ENCODE results near the gene APOBEC3G. TPM values are rescaled to one million over a fixed set of nuclear protein-coding genes. Genes with fewer than 3 reads are reported as not detected.
A peak's percentile ranks its signal among the peaks of the same experiment; 100 is the strongest.
"Not testable (repeated sequence)": the region's sequence is repeated elsewhere in the genome, so short reads cannot be mapped to it uniquely, and the experiment has no call there.

Gene APOBEC3G
- polyA plus RNA-seq, 1 donor from 2014 or later = 90.7 TPM

DNA sequence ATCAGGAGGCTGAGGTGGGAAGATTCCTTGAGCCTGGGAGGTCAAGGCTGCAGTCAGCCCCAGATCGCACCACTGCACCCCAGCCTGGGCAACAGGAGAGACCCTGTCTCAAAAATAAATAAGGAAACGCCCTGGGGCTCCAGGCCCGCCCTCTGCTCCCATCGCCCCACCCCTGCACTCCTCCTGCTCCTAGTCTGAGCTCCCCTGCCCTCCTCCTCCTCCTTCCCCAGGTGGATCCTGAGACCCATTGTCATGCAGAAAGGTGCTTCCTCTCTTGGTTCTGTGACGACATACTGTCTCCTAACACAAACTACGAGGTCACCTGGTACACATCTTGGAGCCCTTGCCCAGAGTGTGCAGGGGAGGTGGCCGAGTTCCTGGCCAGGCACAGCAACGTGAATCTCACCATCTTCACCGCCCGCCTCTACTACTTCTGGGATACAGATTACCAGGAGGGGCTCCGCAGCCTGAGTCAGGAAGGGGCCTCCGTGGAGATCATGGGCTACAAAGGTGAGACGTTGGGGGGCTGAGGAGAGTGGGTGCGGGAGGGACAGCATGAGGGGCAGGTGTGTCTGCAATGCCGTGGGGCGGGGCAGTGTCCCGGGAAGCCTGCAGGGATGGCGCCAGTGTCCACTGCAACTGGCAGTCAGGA, 25.1 kb upstream of the APOBEC3G start:
- H3K4me3 Mint-ChIP-seq, H3K27ac Mint-ChIP-seq, H3K36me3 Mint-ChIP-seq, H3K27me3 Mint-ChIP-seq, H3K9me3 Mint-ChIP-seq: not testable (repeated sequence)
- peaks cover 10 to 18% (median 12%) of the 10 kb centered on the region in 3 donors for H3K4me1 Mint-ChIP-seq

GRCh38 chr22:39055658-39056057, 21.4 kb upstream of the APOBEC3G start:
- Mint-ChIP-seq H3K27ac (no peak overlapping the region), H3K27me3 (no peaks in the 10 kb centered on the region), H3K4me1 (peaks cover 6 to 12% (median 10%) of the 10 kb centered on the region in 3 donors), H3K4me3 (no peak overlapping the region), H3K36me3 (peaks cover 2% of the 10 kb centered on the region), H3K9me3 (no peaks in the 10 kb centered on the region)

GRCh38 chr22:39061290-39061689, 15.8 kb upstream of the APOBEC3G start:
- H3K27me3 Mint-ChIP-seq, H3K36me3 Mint-ChIP-seq, H3K27ac Mint-ChIP-seq, H3K4me3 Mint-ChIP-seq, H3K9me3 Mint-ChIP-seq: not testable (repeated sequence)
- H3K4me1 Mint-ChIP-seq = peaks cover 11 to 16% (median 15%) of the 10 kb centered on the region in 3 donors

- H3K4me1 Mint-ChIP-seq = peaks cover 11 to 16% (median 15%) of the 10 kb centered on the region in 3 donors
- H3K27ac Mint-ChIP-seq, H3K9me3 Mint-ChIP-seq, H3K36me3 Mint-ChIP-seq, H3K27me3 Mint-ChIP-seq, H3K4me3 Mint-ChIP-seq: not testable (repeated sequence)
These were observed 15.1 kb upstream of the APOBEC3G start for GRCh38 chr22:39061951-39062350.

- Mint-ChIP-seq H3K4me3 (peak overlapping the region in 3 of 4 donors; percentile 51 to 93 (median 89)), H3K4me1 (peaks cover 15 to 24% (median 18%) of the 10 kb centered on the region in 3 donors)
- H3K36me3 Mint-ChIP-seq, H3K27ac Mint-ChIP-seq, H3K9me3 Mint-ChIP-seq, H3K27me3 Mint-ChIP-seq: not testable (repeated sequence)
These were observed 13.2 kb upstream of the APOBEC3G start for GRCh38 chr22:39063904-39064303.

DNA sequence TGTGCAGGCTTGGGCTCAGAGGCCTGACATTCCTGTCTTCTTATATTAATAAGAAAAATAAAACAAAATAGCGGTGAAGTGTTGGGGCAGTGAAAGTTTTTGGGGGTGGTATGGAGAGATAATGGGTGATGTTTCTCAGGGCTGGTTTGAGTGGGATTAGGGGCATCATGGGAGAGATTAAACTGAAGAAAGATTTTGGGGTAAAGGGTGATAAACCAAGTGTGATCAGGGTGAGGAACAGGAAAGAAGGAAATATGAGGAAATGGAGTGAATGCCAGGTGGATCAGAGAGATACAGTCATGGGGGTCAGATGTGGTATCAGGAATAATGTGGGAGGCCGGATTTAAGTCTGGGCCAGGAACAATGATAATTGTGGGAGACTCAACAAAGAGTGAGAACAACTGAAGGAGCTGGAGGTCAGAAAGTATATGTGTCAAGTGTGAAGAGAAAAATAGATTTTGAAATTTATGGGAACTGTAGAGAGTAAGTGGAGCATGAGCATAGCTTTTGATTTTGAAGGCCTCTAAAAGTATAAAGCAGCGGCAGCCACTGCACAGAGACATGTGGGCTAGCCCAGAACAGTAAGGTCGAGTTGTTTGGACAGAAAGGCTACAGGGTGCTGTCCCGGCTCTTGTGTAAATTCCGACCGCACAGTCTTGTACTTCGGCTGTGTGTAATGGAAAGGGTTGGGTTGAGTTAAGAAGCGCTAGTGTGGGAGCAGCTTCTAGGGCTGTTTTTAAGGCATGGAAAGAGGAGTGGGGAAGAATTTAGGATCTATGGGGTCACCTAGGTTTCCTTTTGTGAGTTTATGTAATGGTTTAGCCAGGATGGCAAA, 10.4 kb upstream of the APOBEC3G start:
- H3K4me3 Mint-ChIP-seq, H3K36me3 Mint-ChIP-seq, H3K9me3 Mint-ChIP-seq, H3K27me3 Mint-ChIP-seq, H3K27ac Mint-ChIP-seq: not testable (repeated sequence)
- peaks cover 18 to 38% (median 27%) of the 10 kb centered on the region in 3 donors for H3K4me1 Mint-ChIP-seq

GRCh38 chr22:39068033-39068785, 8.9 kb upstream of the APOBEC3G start:
- Mint-ChIP-seq H3K4me1 (peaks cover 25 to 46% (median 34%) of the 10 kb centered on the region in 3 donors), H3K27ac (no peak overlapping the region), H3K27me3 (no peaks in the 10 kb centered on the region), H3K4me3 (no peak overlapping the region), H3K9me3 (no peaks in the 10 kb centered on the region), H3K36me3 (peaks cover 7% of the 10 kb centered on the region)

DNA sequence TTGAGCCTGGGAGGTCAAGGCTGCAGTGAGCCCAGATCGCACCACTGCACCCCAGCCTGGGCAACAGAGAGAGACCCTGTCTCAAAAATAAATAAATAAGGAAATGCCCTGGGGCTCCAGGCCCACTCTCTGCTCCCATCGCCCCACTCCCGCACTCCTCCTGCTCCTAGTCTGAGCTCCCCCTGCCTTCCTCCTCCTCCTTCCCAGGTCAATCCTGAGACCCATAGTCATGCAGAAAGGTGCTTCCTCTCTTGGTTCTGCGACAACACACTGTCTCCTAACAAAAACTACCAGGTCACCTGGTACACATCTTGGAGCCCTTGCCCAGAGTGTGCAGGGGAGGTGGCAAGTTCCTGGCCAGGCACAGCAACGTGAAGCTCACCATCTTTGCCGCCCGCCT, 6.9 kb upstream of the APOBEC3G start:
- Mint-ChIP-seq H3K4me1 (peaks cover 31 to 43% (median 34%) of the 10 kb centered on the region in 3 donors), H3K27me3 (no peaks in the 10 kb centered on the region), H3K9me3 (no peaks in the 10 kb centered on the region), H3K27ac (peak overlapping the region in 2 of 3 donors; percentile 66 to 93), H3K4me3 (peak overlapping the region; percentile 34 to 74 (median 62)), H3K36me3 (peaks cover 7% of the 10 kb centered on the region)

- H3K36me3 Mint-ChIP-seq, H3K9me3 Mint-ChIP-seq, H3K27me3 Mint-ChIP-seq: not testable (repeated sequence)
- Mint-ChIP-seq H3K4me3 (peak overlapping the region; percentile 73 to 95 (median 82)), H3K4me1 (peaks cover 39 to 51% (median 39%) of the 10 kb centered on the region in 3 donors), H3K27ac (peak overlapping the region; percentile 91 to 98 (median 97))
These were observed 4.5 kb upstream of the APOBEC3G start for GRCh38 chr22:39072581-39072981.

DNA sequence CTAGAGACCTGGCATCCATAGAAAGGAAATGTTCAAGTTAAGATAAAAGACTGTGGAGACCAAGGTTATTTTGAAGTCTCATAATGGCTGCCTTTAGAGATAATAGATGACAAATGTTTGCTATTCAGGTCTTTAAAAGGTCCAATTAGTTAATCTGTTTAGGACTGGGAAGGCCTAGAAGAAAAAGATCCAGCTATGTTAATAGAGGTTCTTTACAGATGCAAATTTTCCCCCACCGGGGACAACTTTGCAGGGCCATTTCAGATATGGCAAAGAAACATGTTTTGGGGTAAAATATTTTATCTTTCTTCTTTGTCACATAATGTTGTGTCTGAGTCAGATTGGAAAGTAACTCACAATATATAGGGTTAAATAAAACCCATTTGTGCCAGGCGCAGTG, 3.1 kb upstream of the APOBEC3G start:
- peaks cover 40 to 54% (median 47%) of the 10 kb centered on the region in 3 donors for H3K4me1 Mint-ChIP-seq
- no peaks in the 10 kb centered on the region for H3K9me3 Mint-ChIP-seq
- no peaks in the 10 kb centered on the region for H3K27me3 Mint-ChIP-seq
- peak overlapping the region in 3 of 4 donors; percentile 81 to 95 (median 84) for H3K4me3 Mint-ChIP-seq
- H3K36me3 Mint-ChIP-seq = peaks cover 3% of the 10 kb centered on the region
- H3K27ac Mint-ChIP-seq = peak overlapping the region; percentile 91 to 98 (median 97)

DNA sequence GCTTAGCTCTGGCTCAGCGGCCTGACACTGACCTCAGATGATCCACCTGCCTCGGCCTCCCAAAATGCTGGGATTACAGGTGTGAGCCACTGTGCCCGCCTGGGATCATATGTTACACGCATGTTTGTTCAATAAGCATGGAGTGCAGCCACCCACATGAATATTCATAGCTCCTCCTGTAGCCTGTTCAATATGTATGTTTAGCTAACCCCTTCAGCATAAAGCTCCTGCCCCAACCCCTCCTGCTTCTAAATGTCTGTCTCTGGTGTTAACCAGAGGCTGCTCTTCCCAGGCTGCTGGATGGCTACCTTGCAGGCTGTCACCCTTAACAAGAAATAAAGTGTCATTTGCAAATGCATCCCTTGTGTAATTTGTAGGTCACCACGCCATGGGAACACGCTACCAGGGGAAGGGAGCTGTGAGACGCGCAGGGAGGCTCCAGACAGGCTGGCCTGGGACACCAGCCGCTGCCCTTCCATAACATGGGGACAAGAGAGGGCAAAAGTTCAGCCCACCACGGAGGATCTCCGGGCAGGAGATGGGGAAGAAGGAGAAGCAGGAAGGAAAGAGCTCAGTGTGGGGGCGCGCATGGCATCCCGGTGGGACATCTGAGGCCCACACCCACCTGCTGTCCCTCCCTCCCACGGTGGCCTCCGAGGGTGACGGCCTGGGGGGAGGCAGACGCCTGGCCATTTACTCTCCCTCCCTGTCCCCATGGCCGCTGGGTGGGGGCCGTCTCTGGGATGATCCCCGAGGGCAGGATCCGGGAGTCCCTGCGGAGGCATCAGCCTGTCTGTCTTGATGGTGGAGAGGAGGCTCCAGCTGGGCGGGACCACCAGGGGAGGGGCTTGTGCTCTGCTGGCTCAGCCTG, 685 bp upstream of the APOBEC3G start:
- Mint-ChIP-seq H3K4me1 (peaks cover 44 to 57% (median 54%) of the 10 kb centered on the region in 3 donors), H3K27ac (peak overlapping the region; percentile 81 to 95 (median 86)), H3K4me3 (peak overlapping the region; percentile 68 to 95 (median 88))
- not testable (repeated sequence) for H3K9me3 Mint-ChIP-seq, H3K36me3 Mint-ChIP-seq, H3K27me3 Mint-ChIP-seq

DNA sequence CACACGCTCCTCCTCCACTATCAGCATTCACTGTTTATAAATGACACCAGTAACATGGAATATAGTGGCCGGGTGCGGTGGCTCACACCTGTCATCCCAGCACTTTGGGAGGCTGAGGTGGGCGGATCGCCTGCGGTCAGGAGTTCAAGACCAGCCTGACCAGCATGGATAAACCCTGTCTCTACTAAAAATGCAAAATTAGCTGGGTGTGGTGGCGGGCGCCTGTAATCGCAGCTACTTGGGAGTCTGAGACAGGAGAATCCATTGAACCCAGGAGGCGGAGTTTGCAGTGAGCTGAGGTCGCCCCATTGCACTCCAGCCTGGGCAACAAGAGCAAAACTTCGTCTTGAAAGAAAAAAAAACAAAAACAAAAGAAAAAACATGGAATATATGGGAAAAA, 837 bp downstream of the APOBEC3G start:
- H3K36me3 Mint-ChIP-seq, H3K27me3 Mint-ChIP-seq, H3K9me3 Mint-ChIP-seq: not testable (repeated sequence)
- Mint-ChIP-seq H3K4me3 (peak overlapping the region; percentile 68 to 95 (median 90)), H3K4me1 (peaks cover 39 to 52% (median 49%) of the 10 kb centered on the region in 3 donors), H3K27ac (peak overlapping the region; percentile 86 to 95 (median 91))

- H3K9me3 Mint-ChIP-seq = no peaks in the 10 kb centered on the region
- peaks cover 4% of the 10 kb centered on the region for H3K36me3 Mint-ChIP-seq
These were observed 1.3 kb downstream of the APOBEC3G start for GRCh38 chr22:39078329-39078728.

GRCh38 chr22:39079054-39079637, 2.1 kb downstream of the APOBEC3G start:
- not testable (repeated sequence) for H3K27me3 Mint-ChIP-seq, H3K36me3 Mint-ChIP-seq, H3K9me3 Mint-ChIP-seq
- Mint-ChIP-seq H3K4me1 (peaks cover 34 to 45% (median 40%) of the 10 kb centered on the region in 3 donors), H3K27ac (peak overlapping the region in 1 of 3 donors; percentile 86), H3K4me3 (peak overlapping the region in 2 of 4 donors; percentile 65 to 68)

More at GRCh38 chr22:39078329-39078728, 1.3 kb downstream of the APOBEC3G start:
- Mint-ChIP-seq H3K27me3 (no peaks in the 10 kb centered on the region), H3K4me3 (peak overlapping the region; percentile 41 to 93 (median 78)), H3K4me1 (peaks cover 38 to 50% (median 48%) of the 10 kb centered on the region in 3 donors), H3K27ac (peak overlapping the region; percentile 78 to 95 (median 86))
